ENCODE data around the gene STYXL1. TPM values are rescaled to one million over a fixed set of nuclear protein-coding genes. Genes with fewer than 3 reads are reported as not detected.
"Not testable (repeated sequence)": the region's sequence is repeated elsewhere in the genome, so short reads cannot be mapped to it uniquely, and the experiment has no call there.

STYXL1 gene
- total RNA-seq, 1 experiment from 2014 or later = 52.5 TPM

DNA sequence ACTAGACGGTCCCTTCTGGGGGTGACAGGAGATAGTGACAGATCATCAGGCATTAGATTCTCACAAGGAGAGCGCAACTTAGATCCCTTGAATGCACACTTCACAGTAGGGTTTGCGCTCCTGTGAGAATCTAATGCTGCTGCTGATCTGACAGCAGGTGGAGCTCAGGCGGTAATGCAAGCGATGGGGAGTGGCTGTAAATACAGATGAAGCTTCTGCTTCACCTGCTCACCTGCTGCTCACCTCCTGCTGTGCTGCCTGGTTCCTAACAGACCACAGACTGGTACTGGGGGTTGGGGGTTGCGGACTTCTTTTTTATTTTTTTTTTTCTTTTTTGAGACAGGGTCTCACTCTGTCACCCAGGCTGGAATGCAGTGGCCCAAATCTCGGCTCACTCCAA is 18.1 kb downstream of the STYXL1 start:
- DNase-seq (ENCODE audit: low read depth) = not testable (repeated sequence)

DNA sequence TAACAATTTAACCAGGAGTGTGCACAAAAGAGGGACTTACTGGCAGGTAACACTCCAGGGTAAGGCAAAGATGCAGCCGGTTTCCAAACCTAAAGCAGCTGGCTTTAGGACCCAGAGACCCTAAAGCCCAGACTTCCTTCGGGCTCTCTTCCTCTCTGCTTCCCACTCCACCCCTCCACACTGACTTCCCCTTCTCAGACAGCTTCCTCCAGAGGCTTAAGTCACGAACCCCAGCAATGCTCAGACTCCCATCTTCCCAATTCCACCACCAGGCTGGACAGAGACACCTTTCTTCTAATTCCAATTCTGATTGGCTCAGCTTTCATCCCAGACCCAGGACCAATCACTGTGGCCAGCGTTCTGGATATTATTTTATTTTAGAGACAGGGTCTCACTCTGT is 24.8 kb downstream of the STYXL1 start:
- no peak for DNase-seq (ENCODE audit: low read depth)

DNA sequence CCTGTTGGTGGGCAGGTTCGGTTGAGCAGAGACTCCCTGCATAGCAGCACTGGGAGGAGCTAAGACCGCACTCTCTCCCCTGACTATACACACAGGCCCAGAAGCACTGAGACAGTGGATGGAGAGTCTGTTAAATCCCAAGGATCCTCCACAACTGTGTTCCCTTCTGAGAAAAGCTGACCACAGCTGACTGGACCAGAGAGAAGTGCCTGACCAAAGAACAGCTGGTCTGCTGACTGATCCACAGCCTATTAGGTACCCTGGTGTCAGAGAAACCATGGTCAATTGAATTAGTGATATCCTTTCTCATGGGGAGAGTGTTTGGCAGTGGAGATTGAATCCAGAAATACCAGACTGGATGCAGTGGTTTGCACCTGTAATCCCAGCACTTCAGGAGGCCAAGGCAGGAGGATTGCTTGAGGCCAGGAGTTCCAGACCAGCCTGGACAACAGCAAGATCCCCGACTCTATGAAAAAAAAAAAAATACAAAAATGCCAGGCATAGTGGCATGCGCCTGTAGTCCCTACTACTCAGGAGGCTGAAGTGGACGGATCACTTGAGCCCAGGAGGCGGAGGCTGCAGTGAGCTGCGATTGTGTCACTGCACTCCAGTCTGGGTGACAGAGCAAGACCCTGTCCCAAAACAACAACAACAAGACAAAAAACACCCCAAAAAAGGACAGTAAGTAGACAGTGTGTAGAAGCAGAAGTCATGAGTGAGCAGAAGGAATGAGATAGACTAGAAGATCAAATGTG is 25.6 kb downstream of the STYXL1 start:
- DNase-seq (ENCODE audit: low read depth) = peak; percentile 46

DNA sequence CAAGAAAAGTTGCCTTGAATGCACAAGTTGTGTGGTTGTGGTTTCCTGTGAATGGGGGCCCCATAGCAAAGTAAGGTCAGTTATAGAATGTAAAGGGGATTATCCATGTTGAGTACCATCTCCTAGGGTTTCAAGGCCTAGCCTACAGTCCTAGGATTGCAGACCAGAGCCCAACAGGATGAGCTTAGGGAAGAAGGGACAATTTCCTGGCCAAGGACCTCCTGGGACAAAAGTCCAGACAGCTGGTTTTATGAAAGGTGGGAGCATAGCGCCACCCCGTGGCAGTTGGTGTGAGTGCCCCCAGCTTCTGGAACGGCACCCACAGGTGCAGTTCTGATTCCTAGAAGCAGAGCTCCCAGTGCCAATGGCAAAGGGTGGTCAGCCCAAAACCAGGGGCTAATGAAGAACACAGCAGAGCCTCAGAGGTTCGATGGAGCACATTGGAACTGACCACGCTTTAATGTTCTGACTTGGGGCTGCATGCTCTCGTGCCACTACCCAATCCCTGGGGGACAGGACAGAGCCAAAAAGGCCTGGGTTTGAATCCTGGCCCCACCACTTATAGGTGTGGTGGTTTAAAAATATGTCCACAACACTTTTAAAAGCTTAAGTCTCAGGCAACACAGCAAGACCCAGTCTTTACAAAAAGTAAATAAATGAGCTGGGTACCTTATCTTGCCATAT is 27.6 kb downstream of the STYXL1 start:
- DNase-seq (ENCODE audit: low read depth) = peak; percentile 72

DNA sequence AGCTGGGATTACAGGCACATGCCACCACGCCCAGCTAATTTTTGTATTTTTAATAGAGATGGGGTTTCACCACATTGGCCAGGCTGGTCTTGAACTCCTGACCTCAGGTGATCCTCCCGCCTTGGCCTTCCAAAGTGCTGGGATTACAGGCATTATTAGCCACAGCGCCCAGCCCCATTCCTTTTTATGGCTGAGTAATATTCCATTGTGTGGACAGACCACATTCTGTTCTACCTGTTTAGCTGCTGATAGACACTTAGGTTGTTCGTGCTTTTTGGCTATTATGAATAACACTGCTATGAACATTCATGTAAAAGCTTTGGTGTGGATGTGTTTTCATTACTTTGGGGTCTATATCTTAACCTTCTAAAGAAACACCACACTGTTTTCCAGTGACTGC is 29.3 kb downstream of the STYXL1 start:
- not testable (repeated sequence) for DNase-seq (ENCODE audit: low read depth)

GRCh38 chr7:76016191-76016947 is 31.4 kb downstream of the STYXL1 start:
- no peak for DNase-seq (ENCODE audit: low read depth)

DNA sequence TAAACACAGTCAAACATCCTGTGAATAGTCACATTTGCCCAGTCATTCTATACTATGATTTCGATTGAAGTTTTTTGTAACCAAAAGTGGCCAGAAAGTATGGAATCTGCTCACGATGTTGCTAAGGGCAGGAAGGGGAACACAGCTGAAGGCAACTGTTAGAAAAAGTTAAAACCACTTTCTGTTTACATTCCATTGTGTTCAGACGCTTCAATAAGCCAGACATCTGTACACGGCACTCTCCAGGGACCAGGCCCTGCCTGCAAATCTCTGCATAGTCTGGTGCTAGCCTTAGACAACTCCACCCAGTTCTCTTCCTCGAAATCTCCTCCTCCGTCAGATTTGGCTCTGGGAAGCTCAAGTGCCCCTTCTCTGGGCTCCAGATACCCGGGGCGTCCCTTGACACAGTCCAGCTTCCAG is 36.3 kb downstream of the STYXL1 start:
- DNase-seq (ENCODE audit: low read depth) = peak; percentile 93

DNA sequence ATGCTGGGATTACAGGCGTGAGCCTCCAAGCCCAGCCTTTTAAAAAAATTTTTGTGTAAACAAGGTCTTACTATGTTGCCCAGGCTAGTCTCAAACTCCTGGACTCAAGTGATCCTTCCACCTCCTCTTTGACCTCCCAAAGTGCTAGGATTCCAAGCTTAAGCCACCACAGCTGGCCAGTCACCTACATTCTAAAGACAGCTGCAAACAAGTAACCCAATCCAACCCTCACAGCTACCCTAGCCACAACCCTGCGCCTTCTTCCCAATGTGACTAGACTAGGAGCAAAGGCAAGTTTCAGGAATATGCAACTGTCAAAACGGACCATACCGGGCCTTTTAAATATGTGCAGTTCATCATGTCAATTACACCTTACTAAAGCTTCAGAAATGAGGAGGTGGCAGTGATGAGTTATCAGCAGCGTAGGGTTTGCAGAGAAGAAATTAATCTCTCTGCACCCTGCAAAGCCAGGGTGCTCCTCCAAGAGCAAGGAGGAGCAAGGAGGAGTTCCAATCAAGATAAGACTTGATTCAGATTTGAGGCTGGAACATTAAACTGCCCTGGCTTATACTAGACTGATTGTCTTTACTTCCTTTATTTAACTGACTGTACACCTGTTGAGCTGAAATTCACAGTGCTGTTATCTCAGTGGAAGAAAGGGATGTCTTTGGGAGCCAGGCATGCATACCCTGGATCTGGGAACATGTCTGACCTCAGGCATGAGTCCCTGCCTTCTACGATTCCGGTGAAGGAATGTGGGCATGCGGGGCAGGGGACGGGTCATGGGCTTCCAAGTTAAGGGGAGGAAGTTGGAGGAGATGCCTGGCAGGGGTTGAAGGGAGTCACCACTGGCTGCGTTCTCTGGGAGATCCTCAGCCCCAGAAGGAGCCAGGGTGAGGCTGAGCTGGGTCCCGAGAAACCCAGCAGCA is 37.9 kb downstream of the STYXL1 start:
- peak; percentile 92 for DNase-seq (ENCODE audit: low read depth)

GRCh38 chr7:76008156-76008687 is 39.6 kb downstream of the STYXL1 start:
- DNase-seq (ENCODE audit: low read depth) = no peak

DNA sequence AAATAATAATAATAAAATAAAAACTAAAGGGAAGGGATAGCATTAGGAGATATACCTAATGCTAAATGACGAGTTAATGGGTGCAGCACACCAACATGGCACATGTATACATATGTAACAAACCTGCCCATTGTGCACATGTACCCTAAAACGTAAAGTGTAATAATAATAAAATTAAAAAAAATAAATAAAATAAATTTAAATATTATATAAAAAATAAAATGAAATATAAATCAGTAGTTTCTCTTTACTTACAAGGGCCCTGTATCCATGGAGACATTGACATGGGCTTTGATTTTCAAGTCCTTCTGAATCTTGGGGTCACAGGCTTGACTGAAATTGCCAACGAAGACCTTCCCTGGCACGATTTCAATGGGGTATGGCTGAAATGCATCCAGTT is 42.8 kb downstream of the STYXL1 start:
- DNase-seq (ENCODE audit: low read depth) = not testable (repeated sequence)

GRCh38 chr7:76003351-76003750 is 44.4 kb downstream of the STYXL1 start:
- DNase-seq (ENCODE audit: low read depth) = no peak

DNA sequence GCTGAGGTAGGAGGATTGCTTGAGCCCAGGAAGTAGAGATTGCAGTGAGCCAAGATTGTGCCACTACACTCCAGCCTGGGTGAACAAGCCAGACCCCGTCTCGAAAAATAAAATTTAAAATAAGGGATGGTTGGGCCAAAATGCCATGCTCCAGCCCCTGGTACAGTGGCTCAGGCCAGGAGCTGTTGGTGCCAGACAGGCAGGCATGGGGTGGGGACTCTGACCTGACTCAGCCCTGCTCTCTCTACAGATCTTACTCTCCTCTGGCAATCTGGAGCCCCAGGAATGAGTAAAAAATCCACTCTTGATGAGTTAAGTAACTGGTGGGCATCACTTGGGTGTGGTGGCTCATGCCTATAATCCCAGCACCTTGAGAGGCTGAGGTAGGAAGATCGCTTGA is 45.0 kb downstream of the STYXL1 start:
- no peak for DNase-seq (ENCODE audit: low read depth)

- DNase-seq (ENCODE audit: low read depth) = no peak
These were observed 45.7 kb downstream of the STYXL1 start for GRCh38 chr7:76002139-76002538.

GRCh38 chr7:76000566-76000965 is 47.2 kb downstream of the STYXL1 start:
- no peak for DNase-seq (ENCODE audit: low read depth)

DNA sequence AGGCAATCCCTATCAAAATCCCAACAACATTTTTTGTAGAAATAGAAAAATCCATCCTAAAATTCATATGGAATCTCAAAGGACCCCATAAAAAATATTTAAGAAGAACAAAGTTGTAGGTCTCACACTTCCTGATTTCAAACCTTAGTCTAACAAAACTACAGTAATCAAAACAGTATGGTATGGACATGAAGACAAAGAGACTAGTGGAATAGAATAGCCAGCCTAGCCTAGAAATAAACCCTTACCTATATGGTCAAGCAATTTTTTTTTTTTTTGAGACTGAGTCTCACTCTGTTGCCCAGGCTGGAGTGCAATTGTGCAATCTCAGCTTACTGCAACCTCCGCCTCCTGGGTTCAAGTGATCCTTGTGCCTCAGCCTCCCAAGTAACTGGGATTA is 49.8 kb downstream of the STYXL1 start:
- no peak for DNase-seq (ENCODE audit: low read depth)

DNA sequence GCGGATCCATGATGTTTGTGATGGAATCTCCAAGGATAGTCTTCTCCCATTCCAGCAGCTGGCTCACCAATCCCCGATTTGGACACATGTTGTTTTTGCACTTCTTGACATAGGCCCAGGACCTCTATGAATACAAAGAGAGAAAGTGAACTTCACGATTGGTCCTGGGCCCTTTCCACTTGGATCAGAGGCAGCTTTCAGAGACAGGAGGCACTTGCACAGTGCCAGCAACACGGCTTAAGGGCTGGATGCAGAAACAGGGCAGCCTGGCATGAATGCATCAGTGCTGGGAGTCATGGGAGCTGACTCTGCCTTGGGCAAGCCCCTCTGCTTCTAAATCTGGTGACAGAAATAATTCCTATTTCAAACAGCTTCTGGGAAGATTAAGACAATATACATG is 51.3 kb downstream of the STYXL1 start:
- no peak for DNase-seq (ENCODE audit: low read depth)

- no peak for DNase-seq (ENCODE audit: low read depth)
These were observed 51.8 kb downstream of the STYXL1 start for GRCh38 chr7:75995996-75996395.

GRCh38 chr7:75995052-75995471 is 52.7 kb downstream of the STYXL1 start:
- no peak for DNase-seq (ENCODE audit: low read depth)

- DNase-seq (ENCODE audit: low read depth) = peak; percentile 93
These were observed 53.3 kb downstream of the STYXL1 start, which contains the start of gene TMEM120A for GRCh38 chr7:75994388-75995051. TMEM120A (minus strand) TSS chr7:75994595; CDS start chr7:75994570, 25 bp downstream.

GRCh38 chr7:75993689-75994387 is 54.0 kb downstream of the STYXL1 start:
- DNase-seq (ENCODE audit: low read depth) = peak; percentile 83
